HG03432 (cell line): ENCODE measurements around the gene PPM1E.
"Not testable (repeated sequence)": the region's sequence is repeated elsewhere in the genome, so short reads cannot be mapped to it uniquely, and the experiment has no call there.

Experiments used
- ATAC-seq: cut with Tn5 transposase; IDR thresholded peaks from one replicate; pipeline ENCODE4 v1.9.1; 2021; ENCODE audit warnings: mild to moderate bottlenecking, moderate library complexity; ENCODE audit not compliant: unreplicated experiment

The PPM1E gene

GRCh38 chr17:58755577-58756245, at the start of gene PPM1E:
TSS of gene PPM1E (plus strand) at chr17:58755854.
- peak; percentile 60 for ATAC-seq

GRCh38 chr17:58706351-58707140, 49.1 kb upstream of the PPM1E start:
- no peak for ATAC-seq

- ATAC-seq, result no peak
Observed at GRCh38 chr17:58710948-58711552, 44.6 kb upstream of the PPM1E start.

- ATAC-seq, result no peak
Observed at GRCh38 chr17:58722274-58722673, 33.4 kb upstream of the PPM1E start.

- no peak for ATAC-seq
Observed at GRCh38 chr17:58722696-58723095, 33.0 kb upstream of the PPM1E start.

- no peak for ATAC-seq
Observed at GRCh38 chr17:58728798-58729197, 26.9 kb upstream of the PPM1E start.

GRCh38 chr17:58730937-58731336, 24.7 kb upstream of the PPM1E start:
- no peak for ATAC-seq

GRCh38 chr17:58734040-58734439, 21.6 kb upstream of the PPM1E start:
- no peak for ATAC-seq

GRCh38 chr17:58734811-58735210, 20.8 kb upstream of the PPM1E start:
- ATAC-seq, result no peak

- ATAC-seq, result no peak
Observed at GRCh38 chr17:58741121-58741625, 14.5 kb upstream of the PPM1E start.

- ATAC-seq, result no peak
Observed at GRCh38 chr17:58747674-58748073, 8.0 kb upstream of the PPM1E start.

- ATAC-seq, result not testable (repeated sequence)
Observed at GRCh38 chr17:58749627-58750026, 6.0 kb upstream of the PPM1E start.

GRCh38 chr17:58753026-58753425, 2.6 kb upstream of the PPM1E start:
- no peak for ATAC-seq

GRCh38 chr17:58755269-58755576, 431 bp upstream of the PPM1E start:
- peak; percentile 10 for ATAC-seq

GRCh38 chr17:58756246-58757161, 850 bp downstream of the PPM1E start:
- no peak for ATAC-seq

- no peak for ATAC-seq
Observed at GRCh38 chr17:58757162-58757613, 1.5 kb downstream of the PPM1E start.

GRCh38 chr17:58758890-58759289, 3.2 kb downstream of the PPM1E start:
- no peak for ATAC-seq

- no peak for ATAC-seq
Observed at GRCh38 chr17:58759522-58759921, 3.9 kb downstream of the PPM1E start.

- ATAC-seq, result no peak
Observed at GRCh38 chr17:58760248-58760647, 4.6 kb downstream of the PPM1E start.

GRCh38 chr17:58763263-58763662, 7.6 kb downstream of the PPM1E start:
- ATAC-seq, result no peak

GRCh38 chr17:58764373-58764772, 8.7 kb downstream of the PPM1E start:
- ATAC-seq, result no peak
